Body of pancreas (tissue), 4 donors: ENCODE measurements around the gene TNKS1BP1. TPM values are rescaled to one million over a fixed set of nuclear protein-coding genes. Genes with fewer than 3 reads are reported as not detected.

Experiments used
- ATAC-seq: fragments of 150-250 bp; one replicate; pipeline ENCODE4 v1.9.1; 2016
- DNase-seq, 4 donors: peaks; one replicate each; pipeline ENCODE4 v3.0.0-alpha.2; 2019
- H3K27ac ChIP-seq, 4 donors: fragments of 200-600 bp; sonication (generic); 1 replicate in 3 of 4; 2 replicates in 1 of 4; pipeline versions ENCODE4 v1.5.1 to v1.6.1; 2016 to 2019; ENCODE audit warnings: mild to moderate bottlenecking in 1 of 4, mixed read lengths in 1 of 4, moderate library complexity in 1 of 4
- H3K27me3 ChIP-seq, 2 donors: fragments of 200-600 bp; sonication (generic); one replicate each; pipeline ENCODE4 v1.6.0; 2016; ENCODE audit warnings: mild to moderate bottlenecking in 1 of 2
- H3K36me3 ChIP-seq, 2 donors: fragments of 200-600 bp; sonication (generic); replicated peaks in 1 of 2; 2 replicates each; pipeline ENCODE4 v1.5.1; 2016; ENCODE audit warnings: low read depth in 2 of 2; ENCODE audit not compliant: insufficient read depth in 1 of 2
- H3K4me1 ChIP-seq: fragments of 200-600 bp; sonication (generic); one replicate; pipeline ENCODE4 v1.6.0; 2016
- H3K4me3 ChIP-seq, 2 donors: fragments of 200-600 bp; sonication (generic); 1 replicate in 1 of 2; 2 replicates in 1 of 2; pipeline ENCODE4 v1.5.1; 2016 to 2019
- H3K9me3 ChIP-seq, 3 donors: fragments of 200-600 bp; sonication (generic); 1 replicate in 2 of 3; 2 replicates in 1 of 3; pipeline ENCODE4 v1.5.1; 2016
- POLR2A ChIP-seq, 3 donors: fragments of 450-650 bp; IDR thresholded peaks; one replicate each; pipeline ENCODE4 v1.6.1; 2016; ENCODE audit warnings: antibody characterized with exemption in 3 of 3, mild to moderate bottlenecking in 2 of 3
- WGBS, 2 donors: methylation state at CpG; one replicate each; pipeline ENCODE4 v1.1.5; 2017; 5-methylcytosine and 5-hydroxymethylcytosine counted together
- intact Hi-C: fragments of 100-400 bp; cut with DNase I; formaldehyde crosslinking; loops from one replicate; pipeline ENCODE4 v1.15.1; 2023
- total RNA-seq, 2 donors: library from RNA; depleted of rRNA; stranded (reverse); fragments of >200 nt; gene quantifications; one replicate each; pipeline ENCODE4 v1.1.0, GENCODE V29; 2016
- TF ChIP-seq, protein P1 (sequence below), 7 experiments: fragments of 450-650 bp in 4 of 7; fragments of 200-600 bp in 3 of 7; sonication (generic) in 3 of 7; IDR thresholded peaks; one replicate each; pipeline ENCODE4 v1.5.1; 2016 to 2019; ENCODE audit warnings: antibody characterized with exemption in 7 of 7

TNKS1BP1 gene
- total RNA-seq, 2 donors from 2014 or later: 83.5 to 115 TPM

DNA sequence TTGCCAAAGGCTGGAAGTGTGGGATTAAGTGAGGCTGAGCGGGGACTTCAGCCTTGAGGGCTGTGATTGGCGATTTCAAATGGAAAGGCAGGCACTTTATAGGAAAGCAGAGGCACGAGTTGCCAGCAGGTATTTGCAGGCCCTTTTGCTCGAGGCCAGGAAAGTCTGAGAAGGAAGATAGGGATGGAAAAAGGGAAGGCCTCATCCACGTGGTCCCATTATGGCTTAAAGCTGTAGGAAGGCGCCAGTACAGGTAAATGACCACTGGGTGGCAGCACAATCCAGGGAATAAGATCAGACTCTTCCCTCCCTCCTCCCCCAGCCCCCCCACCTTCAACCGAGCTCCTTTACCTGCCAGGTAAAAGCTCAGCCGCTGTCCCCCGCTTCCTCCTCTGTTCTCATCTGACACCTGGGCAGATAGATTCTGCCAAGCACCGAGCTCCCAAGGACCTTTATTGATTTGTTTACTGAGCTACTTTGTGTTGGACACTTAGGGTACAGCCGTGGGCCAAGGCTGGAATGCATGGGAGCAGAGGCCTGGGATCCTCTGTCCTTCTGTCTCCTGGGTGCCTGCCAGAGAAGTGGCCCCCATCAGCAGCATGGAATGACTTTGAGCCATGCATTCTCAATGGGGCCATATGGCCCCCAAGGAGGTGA is 20.9 kb upstream of the TNKS1BP1 start:
- 13 to 14% methylated on average over 11 of the region's 11 CpGs for WGBS, 2 donors

DNA sequence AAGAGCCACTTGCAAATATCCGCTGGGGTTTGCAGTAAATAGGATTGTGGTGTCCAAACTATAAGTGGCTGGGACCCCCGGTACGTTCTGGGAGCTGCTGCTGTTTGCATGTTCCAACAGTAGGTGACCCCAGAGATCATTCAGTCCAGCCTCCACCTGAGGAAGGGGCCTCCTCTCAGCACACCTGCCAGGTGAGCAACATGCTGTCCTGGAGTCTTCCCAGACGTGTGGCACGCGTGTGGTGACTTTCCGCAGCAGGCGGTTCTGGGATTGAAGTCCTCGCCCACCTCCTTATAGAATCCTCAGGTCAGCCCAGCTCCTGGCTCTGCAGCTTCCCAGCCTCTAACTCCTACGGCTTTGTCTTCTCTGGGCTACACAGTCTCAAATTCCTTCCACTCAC is 20.1 kb upstream of the TNKS1BP1 start:
- H3K9me3 ChIP-seq: no peaks in the 10 kb centered on the region
- no peaks in the 10 kb centered on the region for H3K36me3 ChIP-seq
- ATAC-seq (no peak), DNase-seq (no peak)
- intact Hi-C loops: no loop called here
- H3K27ac ChIP-seq: no peak overlapping the region
- no peaks in the 10 kb centered on the region for H3K27me3 ChIP-seq
- peaks cover 13% of the 10 kb centered on the region for H3K4me1 ChIP-seq
- H3K4me3 ChIP-seq: no peak overlapping the region
- no peak for TF ChIP-seq POLR2A (IDR thresholded peaks at IDR 0.05)
- TF ChIP-seq, protein P1, sequence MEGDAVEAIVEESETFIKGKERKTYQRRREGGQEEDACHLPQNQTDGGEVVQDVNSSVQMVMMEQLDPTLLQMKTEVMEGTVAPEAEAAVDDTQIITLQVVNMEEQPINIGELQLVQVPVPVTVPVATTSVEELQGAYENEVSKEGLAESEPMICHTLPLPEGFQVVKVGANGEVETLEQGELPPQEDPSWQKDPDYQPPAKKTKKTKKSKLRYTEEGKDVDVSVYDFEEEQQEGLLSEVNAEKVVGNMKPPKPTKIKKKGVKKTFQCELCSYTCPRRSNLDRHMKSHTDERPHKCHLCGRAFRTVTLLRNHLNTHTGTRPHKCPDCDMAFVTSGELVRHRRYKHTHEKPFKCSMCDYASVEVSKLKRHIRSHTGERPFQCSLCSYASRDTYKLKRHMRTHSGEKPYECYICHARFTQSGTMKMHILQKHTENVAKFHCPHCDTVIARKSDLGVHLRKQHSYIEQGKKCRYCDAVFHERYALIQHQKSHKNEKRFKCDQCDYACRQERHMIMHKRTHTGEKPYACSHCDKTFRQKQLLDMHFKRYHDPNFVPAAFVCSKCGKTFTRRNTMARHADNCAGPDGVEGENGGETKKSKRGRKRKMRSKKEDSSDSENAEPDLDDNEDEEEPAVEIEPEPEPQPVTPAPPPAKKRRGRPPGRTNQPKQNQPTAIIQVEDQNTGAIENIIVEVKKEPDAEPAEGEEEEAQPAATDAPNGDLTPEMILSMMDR (IDR thresholded peaks at IDR 0.05): no peak
- WGBS, 2 donors: 79 to 81% methylated on average over 10 of the region's 10 CpGs

More for the DNA sequence above, 20.9 kb upstream of the TNKS1BP1 start:
- Histone ChIP-seq H3K36me3 (no peaks in the 10 kb centered on the region), H3K9me3 (no peaks in the 10 kb centered on the region), H3K4me1 (peaks cover 13% of the 10 kb centered on the region), H3K27ac (peak overlapping the region in 2 of 4 donors; percentile 11), H3K27me3 (no peaks in the 10 kb centered on the region), H3K4me3 (no peak overlapping the region)
- DNase-seq: peak; percentile 89 to 92 (median 90)
- peak; percentile 91 for ATAC-seq
- TF ChIP-seq, protein P1 (IDR thresholded peaks at IDR 0.05): peak; percentile 75 to 86 (median 84)
- TF ChIP-seq POLR2A (IDR thresholded peaks at IDR 0.05): no peak
- intact Hi-C loops: no loop called here

DNA sequence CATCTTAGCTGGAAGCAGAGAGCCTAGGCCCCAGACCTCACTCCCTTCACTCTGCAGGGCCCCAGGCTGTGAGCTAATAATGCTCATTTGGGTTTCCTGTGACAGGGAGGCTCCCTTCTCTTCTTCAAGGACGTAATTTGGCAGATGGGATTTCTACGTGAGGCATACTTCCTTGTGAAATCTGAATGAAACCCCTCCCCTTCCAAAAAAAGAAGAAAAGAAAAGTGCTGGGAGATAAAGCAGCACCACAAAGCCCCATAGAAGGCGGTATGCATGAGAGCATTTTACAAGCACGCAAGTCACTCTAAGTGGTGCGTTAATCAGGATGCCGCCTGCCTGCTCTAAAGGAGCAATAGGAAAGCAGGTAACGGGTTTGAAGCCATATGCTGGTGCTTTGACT is 19.1 kb upstream of the TNKS1BP1 start:
- intact Hi-C loops: no loop called here
- no peak overlapping the region for H3K4me3 ChIP-seq
- no peak overlapping the region for H3K27ac ChIP-seq
- no peaks in the 10 kb centered on the region for H3K27me3 ChIP-seq
- peaks cover 13% of the 10 kb centered on the region for H3K4me1 ChIP-seq
- no peaks in the 10 kb centered on the region for H3K9me3 ChIP-seq
- ATAC-seq (no peak), DNase-seq (no peak)
- TF ChIP-seq, protein P1 (IDR thresholded peaks at IDR 0.05): no peak
- no peak for TF ChIP-seq POLR2A (IDR thresholded peaks at IDR 0.05)
- H3K36me3 ChIP-seq: no peaks in the 10 kb centered on the region
- WGBS, 2 donors: 70 to 74% methylated on average over 7 of the region's 7 CpGs

DNA sequence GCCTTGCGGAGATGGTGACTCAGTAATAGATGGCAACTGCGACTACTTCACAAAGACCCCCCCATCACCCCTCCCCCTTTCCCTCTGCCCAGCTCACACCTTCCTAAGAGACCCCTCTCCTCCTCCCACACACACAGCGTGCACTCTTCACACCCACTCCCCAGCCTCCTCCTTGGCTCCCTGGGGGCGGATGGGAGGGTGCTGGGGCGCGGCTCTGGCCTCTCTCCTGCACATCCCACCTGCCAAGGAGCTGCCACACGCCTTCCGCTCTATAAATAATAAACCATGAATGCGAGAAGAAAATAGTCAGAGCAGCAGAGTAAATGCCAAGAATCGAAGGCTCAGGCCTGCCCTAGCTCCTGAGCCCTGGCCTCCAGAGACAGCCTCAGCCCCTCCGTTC is 17.9 kb upstream of the TNKS1BP1 start:
- DNase-seq (no peak), ATAC-seq (no peak)
- peaks cover 13% of the 10 kb centered on the region for H3K4me1 ChIP-seq
- H3K36me3 ChIP-seq: no peaks in the 10 kb centered on the region
- 73% methylated on average over 11 of the region's 11 CpGs for WGBS, 2 donors
- TF ChIP-seq, protein P1 (IDR thresholded peaks at IDR 0.05): no peak
- TF ChIP-seq POLR2A (IDR thresholded peaks at IDR 0.05): no peak
- intact Hi-C loops: no loop called here
- no peaks in the 10 kb centered on the region for H3K27me3 ChIP-seq
- H3K9me3 ChIP-seq: no peaks in the 10 kb centered on the region
- H3K27ac ChIP-seq: no peak overlapping the region
- no peak overlapping the region for H3K4me3 ChIP-seq

DNA sequence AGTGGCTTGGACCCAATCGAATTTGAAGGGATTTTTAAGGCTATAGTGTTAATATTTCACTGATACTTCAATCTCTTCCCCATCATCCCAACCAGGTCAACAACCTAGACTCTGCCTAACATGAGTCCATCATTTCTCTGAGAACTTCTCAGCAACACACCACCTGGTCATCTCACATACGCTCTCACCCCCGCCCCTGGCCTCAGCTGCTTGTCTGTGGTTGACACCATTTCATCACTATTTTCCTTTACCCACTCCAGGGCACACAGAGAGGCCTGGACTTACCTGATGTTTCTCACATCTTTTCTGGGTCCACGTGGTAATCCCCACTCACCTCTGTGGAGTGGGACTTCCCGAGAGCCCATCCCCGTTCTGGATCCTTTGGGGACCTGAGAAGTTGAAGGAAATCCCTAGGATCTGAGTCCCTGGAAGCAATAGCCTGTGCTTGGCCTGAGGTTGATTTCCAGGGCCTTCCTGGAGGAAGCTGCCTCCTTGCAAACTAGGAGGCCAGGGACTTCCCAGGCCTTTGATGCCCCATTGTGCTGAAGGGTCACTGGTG is 16.6 kb upstream of the TNKS1BP1 start:
- DNase-seq: no peak
- no peak for ATAC-seq
- Histone ChIP-seq H3K27ac (no peak overlapping the region), H3K4me3 (no peak overlapping the region), H3K4me1 (peaks cover 15% of the 10 kb centered on the region), H3K27me3 (no peaks in the 10 kb centered on the region), H3K36me3 (no peaks in the 10 kb centered on the region), H3K9me3 (no peaks in the 10 kb centered on the region)
- intact Hi-C loops: no loop called here
- 43 to 47% methylated on average over 6 of the region's 6 CpGs for WGBS, 2 donors
- TF ChIP-seq POLR2A (IDR thresholded peaks at IDR 0.05): no peak
- TF ChIP-seq, protein P1 (IDR thresholded peaks at IDR 0.05): no peak
